Peyer's patch (tissue), 4 donors: ENCODE data around the gene ABCD4.

Source experiments
- CTCF ChIP-seq, 6 experiments: fragments of 450-650 bp in 4 of 6; fragments of 200-600 bp in 2 of 6; sonication (generic) in 1 of 6; IDR thresholded peaks; one replicate each; pipeline ENCODE4 v1.5.1; 2017 to 2019; ENCODE audit warnings: antibody characterized with exemption in 6 of 6, mild to moderate bottlenecking in 3 of 6, moderate library complexity in 1 of 6
- POLR2A ChIP-seq, 2 donors: fragments of 450-650 bp; IDR thresholded peaks; one replicate each; pipeline ENCODE4 v1.5.1; 2017; ENCODE audit warnings: antibody characterized with exemption in 2 of 2, mild to moderate bottlenecking in 2 of 2, moderate library complexity in 2 of 2

DNA sequence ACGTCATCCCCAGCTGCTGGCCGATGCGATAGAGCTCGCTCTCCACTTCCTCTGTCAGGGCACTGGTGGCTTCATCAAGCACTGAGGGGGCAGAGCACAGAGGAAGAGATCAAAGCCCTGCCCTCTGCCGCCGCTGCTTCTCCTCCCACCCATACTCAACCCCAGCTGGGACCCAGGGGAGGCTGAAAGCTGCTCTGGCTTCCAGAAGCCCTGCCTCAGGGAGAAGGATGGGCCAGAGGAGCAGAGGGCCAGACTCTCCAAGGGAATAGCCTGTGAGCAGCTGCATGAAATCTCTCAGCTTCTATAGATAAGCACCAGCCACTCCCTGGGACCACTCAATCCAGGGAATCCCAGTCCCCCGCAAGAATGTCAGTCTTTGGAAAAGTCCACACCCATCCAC lies 16.0 kb downstream of the ABCD4 start:
- TF ChIP-seq CTCF (IDR thresholded peaks at IDR 0.05) = no peak
- TF ChIP-seq POLR2A (IDR thresholded peaks at IDR 0.05) = no peak
